ENCODE results near the gene OR8H3. TPM values are rescaled to one million over a fixed set of nuclear protein-coding genes. Genes with fewer than 3 reads are reported as not detected.

The OR8H3 gene
- total RNA-seq, 1 experiment from 2014 or later, result not detected

- Mint-ChIP-seq H3K27me3 (ENCODE audit: low read depth) (no peaks in the 10 kb centered on the region), H3K4me1 (no peaks in the 10 kb centered on the region), H3K9me3 (peaks cover 0 to 8% of the 10 kb centered on the region in 2 experiments; a peak in 3 of 5 replicates), H3K27ac (no peak within 1 kb of the TSS), H3K4me3 (no peak within 1 kb of the TSS), H3K36me3 (ENCODE audit: insufficient read depth in 1 of 3, low read depth in 3 of 3) (0 out of 7 replicates have a peak, but pooled peaks cover 0 to 3% (median 2%) of the 10 kb centered on the region in 3 experiments)
- no peak within 1 kb of the TSS for H2BK5ac ChIP-seq (ENCODE audit: insufficient read length, low read length)
- no peak within 1 kb of the TSS for H2AFZ ChIP-seq (ENCODE audit: low read length)
- no peak within 1 kb of the TSS for H3K14ac ChIP-seq (ENCODE audit: insufficient read depth, low read length)
- no peaks in the 10 kb centered on the region for H3K23me2 ChIP-seq (ENCODE audit: insufficient read length, low read depth, low read length, poor library complexity, severe bottlenecking)
- no peak within 1 kb of the TSS for H2AK5ac ChIP-seq (ENCODE audit: insufficient read length, low read length)
- no peak within 1 kb of the TSS for H2BK15ac ChIP-seq (ENCODE audit: low read depth, low read length)
- H3K27me3 ChIP-seq (ENCODE audit: insufficient read depth, low read length), result no peaks in the 10 kb centered on the region
- H4K8ac ChIP-seq (replicated peaks; ENCODE audit: insufficient read length, low read depth, low read length), result no peak within 1 kb of the TSS
- no peak within 1 kb of the TSS for H2BK20ac ChIP-seq (ENCODE audit: low read depth, low read length, poor library complexity, severe bottlenecking)
- no peak within 1 kb of the TSS for H4K5ac ChIP-seq (ENCODE audit: insufficient read length, low read depth, low read length)
- H3K9me3 ChIP-seq (ENCODE audit: control insufficient read depth, low read depth, low read length), result no peaks in the 10 kb centered on the region
- no peak within 1 kb of the TSS for H3T11ph ChIP-seq (ENCODE audit: low read length)
- DNase-seq, result no peak
- TF ChIP-seq CTCF (conservative IDR thresholded peaks at IDR 0.05), result no peak
- no peak within 1 kb of the TSS for H3K56ac ChIP-seq (ENCODE audit: insufficient read length, low read depth, low read length)
- H3K4me2 ChIP-seq (ENCODE audit: insufficient read depth, insufficient read length, low read length), result no peak within 1 kb of the TSS
- no peaks in the 10 kb centered on the region for H3K4me1 ChIP-seq (ENCODE audit: insufficient read depth, low read length)
- H3K79me2 ChIP-seq (ENCODE audit: insufficient read depth, low read length), result no peaks in the 10 kb centered on the region
- H3K18ac ChIP-seq (ENCODE audit: insufficient read length, low read depth, low read length), result no peak within 1 kb of the TSS
- no peak within 1 kb of the TSS for H2BK120ac ChIP-seq (ENCODE audit: low read depth, low read length, poor library complexity, severe bottlenecking)
- H3K23ac ChIP-seq (ENCODE audit: insufficient read length, low read depth, low read length), result no peak within 1 kb of the TSS
- H3K9ac ChIP-seq (ENCODE audit: extremely low read depth, insufficient read length, low read length), result no peak within 1 kb of the TSS
- no peak within 1 kb of the TSS for H3K4ac ChIP-seq (ENCODE audit: low read depth, low read length)
- no peak within 1 kb of the TSS for H3K27ac ChIP-seq (ENCODE audit: insufficient read length, low read depth, low read length)
- no peaks in the 10 kb centered on the region for H4K20me1 ChIP-seq (ENCODE audit: control insufficient read depth, insufficient read depth, insufficient read length)
- H3K79me1 ChIP-seq (ENCODE audit: insufficient read depth, low read depth, low read length, poor library complexity, severe bottlenecking), result no peaks in the 10 kb centered on the region
- no peak within 1 kb of the TSS for H2BK12ac ChIP-seq (ENCODE audit: insufficient read length, low read depth, low read length)
- no peak within 1 kb of the TSS for H4K91ac ChIP-seq (ENCODE audit: insufficient read length, low read depth, low read length)
Observed at GRCh38 chr11:56103210-56103737, 18.9 kb upstream of the OR8H3 start, which contains the start of gene OR8H2. Gene OR8H2 (plus strand): TSS chr11:56103687. CDS start chr11:56105043, 1,356 bp downstream.

Measured in H9 (cell line).